Measurements from ENCODE around the gene MACROD2.

DNA sequence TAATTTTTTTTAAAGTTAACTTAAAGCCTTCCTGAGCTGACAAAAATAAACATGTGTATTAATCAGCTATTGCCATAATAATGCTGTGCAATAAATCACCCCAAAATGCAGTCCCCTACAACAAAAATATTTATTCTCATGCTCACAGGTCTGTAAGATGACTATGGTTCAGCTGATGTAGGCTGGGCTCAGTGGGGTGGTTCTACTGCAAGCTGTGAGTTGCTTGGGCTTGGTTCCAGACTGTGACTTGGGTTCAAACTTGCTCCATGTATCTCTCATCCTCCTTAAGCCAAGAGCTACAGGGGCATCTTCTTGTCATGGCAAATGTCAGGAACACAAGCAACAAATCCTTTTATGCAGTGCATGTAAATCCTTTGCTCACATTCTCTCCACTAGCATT, 1933.6 kb downstream of the MACROD2 start:
- TF ChIP-seq, protein P1, sequence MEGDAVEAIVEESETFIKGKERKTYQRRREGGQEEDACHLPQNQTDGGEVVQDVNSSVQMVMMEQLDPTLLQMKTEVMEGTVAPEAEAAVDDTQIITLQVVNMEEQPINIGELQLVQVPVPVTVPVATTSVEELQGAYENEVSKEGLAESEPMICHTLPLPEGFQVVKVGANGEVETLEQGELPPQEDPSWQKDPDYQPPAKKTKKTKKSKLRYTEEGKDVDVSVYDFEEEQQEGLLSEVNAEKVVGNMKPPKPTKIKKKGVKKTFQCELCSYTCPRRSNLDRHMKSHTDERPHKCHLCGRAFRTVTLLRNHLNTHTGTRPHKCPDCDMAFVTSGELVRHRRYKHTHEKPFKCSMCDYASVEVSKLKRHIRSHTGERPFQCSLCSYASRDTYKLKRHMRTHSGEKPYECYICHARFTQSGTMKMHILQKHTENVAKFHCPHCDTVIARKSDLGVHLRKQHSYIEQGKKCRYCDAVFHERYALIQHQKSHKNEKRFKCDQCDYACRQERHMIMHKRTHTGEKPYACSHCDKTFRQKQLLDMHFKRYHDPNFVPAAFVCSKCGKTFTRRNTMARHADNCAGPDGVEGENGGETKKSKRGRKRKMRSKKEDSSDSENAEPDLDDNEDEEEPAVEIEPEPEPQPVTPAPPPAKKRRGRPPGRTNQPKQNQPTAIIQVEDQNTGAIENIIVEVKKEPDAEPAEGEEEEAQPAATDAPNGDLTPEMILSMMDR (IDR thresholded peaks at IDR 0.05): no peak
- no peak for TF ChIP-seq EP300 (IDR thresholded peaks at IDR 0.05)
- no peak for TF ChIP-seq POLR2A (IDR thresholded peaks at IDR 0.05)

Data from tibial nerve (tissue), 4 donors.